MM.1S (cell line): ENCODE data around the gene BPIFB1.

Source experiments
- CTCF ChIP-seq: fragments of 300-600 bp; sonication (generic); IDR thresholded peaks from 2 replicates; pipeline ENCODE4 v1.5.1; 2016; ENCODE audit warnings: antibody characterized with exemption, low read length, mixed read lengths
- EZH2 ChIP-seq: fragments of 300-600 bp; sonication (generic); optimal IDR thresholded peaks from 2 replicates; pipeline ENCODE3; 2017; ENCODE audit warnings: low read depth, mild to moderate bottlenecking, antibody characterized with exemption, low read length, mixed read lengths

- no peak for TF ChIP-seq EZH2
- no peak for TF ChIP-seq CTCF
Observed at GRCh38 chr20:33316958-33317357, 33.9 kb downstream of the BPIFB1 start.
